Measurements from ENCODE around the gene KRTAP10-11.

KRTAP10-11 gene

DNA sequence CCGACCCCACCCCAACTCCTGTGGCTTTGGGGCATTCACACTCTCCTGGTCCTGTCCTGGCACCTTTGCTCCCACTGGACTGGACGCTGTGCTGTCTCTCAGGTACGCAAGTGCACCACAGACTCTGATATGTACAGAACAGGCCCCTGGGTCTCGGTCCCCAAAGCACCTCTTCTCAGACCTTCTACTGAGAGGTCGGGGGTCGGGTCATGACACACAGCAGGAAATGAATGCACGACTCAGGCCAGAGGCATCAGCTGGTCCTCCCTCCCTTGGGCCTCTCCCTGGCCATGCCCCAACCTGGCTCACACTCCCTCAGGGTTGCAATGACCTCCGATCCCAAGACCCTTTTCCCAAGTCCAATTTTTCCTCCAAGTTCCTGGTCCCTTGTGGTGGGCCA lies 49.0 kb downstream of the KRTAP10-11 start:
- H3K4me3 ChIP-seq (ENCODE audit: low read length) = no peak overlapping the region
- no peak for DNase-seq (ENCODE audit: low read depth)
- no peak for TF ChIP-seq CTCF (conservative IDR thresholded peaks at IDR 0.05; ENCODE audit: low read length)

- DNase-seq (ENCODE audit: low read depth) = no peak
- no peak for TF ChIP-seq CTCF (conservative IDR thresholded peaks at IDR 0.05; ENCODE audit: low read length)
- H3K4me3 ChIP-seq (ENCODE audit: low read length) = no peak overlapping the region
Measured at GRCh38 chr21:44695641-44696040, 49.4 kb downstream of the KRTAP10-11 start.

- no peak overlapping the region for H3K4me3 ChIP-seq (ENCODE audit: low read length)
- no peak for DNase-seq (ENCODE audit: low read depth)
- TF ChIP-seq CTCF (conservative IDR thresholded peaks at IDR 0.05; ENCODE audit: low read length) = no peak
Measured at GRCh38 chr21:44696572-44696971, 50.4 kb downstream of the KRTAP10-11 start.

All from AG10803 (cell line).